Esophagus squamous epithelium (tissue), 4 donors: ENCODE data around the gene PILRA.

Experiments used
- POLR2A ChIP-seq, 4 donors: fragments of 450-650 bp; IDR thresholded peaks; one replicate each; pipeline ENCODE4 v1.6.1; 2017; ENCODE audit warnings: antibody characterized with exemption in 4 of 4, mild to moderate bottlenecking in 4 of 4, moderate library complexity in 3 of 4
- TF ChIP-seq, protein P1 (sequence below), 6 experiments: fragments of 450-650 bp in 4 of 6; fragments of 200-600 bp in 2 of 6; sonication (generic) in 2 of 6; IDR thresholded peaks; one replicate each; pipeline ENCODE4 v1.5.1; 2016 to 2019; ENCODE audit warnings: antibody characterized with exemption in 6 of 6, mild to moderate bottlenecking in 4 of 6, moderate library complexity in 4 of 6

DNA sequence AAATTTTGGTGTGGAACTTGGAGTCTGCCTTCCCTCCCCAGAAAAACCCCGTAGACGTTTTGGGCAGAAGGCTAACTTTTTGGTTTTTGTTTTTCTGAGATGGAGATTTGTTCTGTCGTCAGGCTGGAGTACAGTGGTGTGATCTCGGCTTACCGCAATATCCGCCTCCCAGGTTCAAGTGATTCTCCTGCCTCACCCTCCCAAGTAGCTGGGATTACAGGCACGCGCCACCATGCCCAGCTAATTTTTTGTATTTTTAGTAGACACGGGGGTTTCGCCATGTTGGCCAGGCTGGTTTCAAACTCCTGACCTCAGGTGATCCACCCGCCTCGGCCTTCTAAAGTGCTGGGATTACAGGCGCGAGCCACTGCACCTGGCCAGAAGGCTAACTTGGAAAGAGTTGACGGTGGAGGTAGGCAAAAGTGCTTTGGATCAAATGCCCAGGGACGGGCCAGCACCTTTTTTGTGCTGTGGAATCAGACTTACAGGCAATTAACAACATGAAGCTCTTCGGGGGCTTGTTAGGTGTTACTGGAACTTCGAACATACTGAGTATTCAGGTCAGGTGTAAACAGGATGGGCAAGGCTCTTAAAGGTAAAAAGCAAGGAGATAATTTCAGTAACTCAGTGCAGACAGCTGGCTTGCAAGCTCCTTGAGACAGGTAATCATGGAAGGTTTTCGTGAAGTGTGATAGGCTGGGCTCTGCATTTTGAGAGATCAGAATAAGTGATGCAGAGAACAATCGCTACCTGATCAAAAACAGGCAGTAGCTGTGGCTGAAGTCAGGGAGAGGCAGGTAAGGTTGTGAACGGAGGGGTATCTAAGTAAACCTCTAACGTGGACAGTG is 61.2 kb downstream of the PILRA start:
- TF ChIP-seq, protein P1, sequence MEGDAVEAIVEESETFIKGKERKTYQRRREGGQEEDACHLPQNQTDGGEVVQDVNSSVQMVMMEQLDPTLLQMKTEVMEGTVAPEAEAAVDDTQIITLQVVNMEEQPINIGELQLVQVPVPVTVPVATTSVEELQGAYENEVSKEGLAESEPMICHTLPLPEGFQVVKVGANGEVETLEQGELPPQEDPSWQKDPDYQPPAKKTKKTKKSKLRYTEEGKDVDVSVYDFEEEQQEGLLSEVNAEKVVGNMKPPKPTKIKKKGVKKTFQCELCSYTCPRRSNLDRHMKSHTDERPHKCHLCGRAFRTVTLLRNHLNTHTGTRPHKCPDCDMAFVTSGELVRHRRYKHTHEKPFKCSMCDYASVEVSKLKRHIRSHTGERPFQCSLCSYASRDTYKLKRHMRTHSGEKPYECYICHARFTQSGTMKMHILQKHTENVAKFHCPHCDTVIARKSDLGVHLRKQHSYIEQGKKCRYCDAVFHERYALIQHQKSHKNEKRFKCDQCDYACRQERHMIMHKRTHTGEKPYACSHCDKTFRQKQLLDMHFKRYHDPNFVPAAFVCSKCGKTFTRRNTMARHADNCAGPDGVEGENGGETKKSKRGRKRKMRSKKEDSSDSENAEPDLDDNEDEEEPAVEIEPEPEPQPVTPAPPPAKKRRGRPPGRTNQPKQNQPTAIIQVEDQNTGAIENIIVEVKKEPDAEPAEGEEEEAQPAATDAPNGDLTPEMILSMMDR (IDR thresholded peaks at IDR 0.05) = no peak
- no peak for TF ChIP-seq POLR2A (IDR thresholded peaks at IDR 0.05)
